HEK293T (cell line): ENCODE measurements around the gene LUZP2.

Experiments used
- CTCF ChIA-PET: fragments of 350-600 bp; formaldehyde crosslinking; extraction: SDS; loops from one replicate; lab custom pipeline; 2021; ENCODE audit warnings: antibody characterized with exemption, inconsistent platforms; lab: Yijun Ruan, JAX
- POLR2A ChIA-PET: fragments of 350-600 bp; formaldehyde crosslinking; extraction: SDS; loops from one replicate; lab custom pipeline; 2020; ENCODE audit warnings: antibody characterized with exemption, inconsistent platforms; lab: Yijun Ruan, JAX
- DNase-seq: peaks from one replicate; pipeline ENCODE4 v3.0.0; 2012; ENCODE audit warnings: mixed read lengths; ENCODE audit errors: extremely low spot score
- ARNT ChIP-seq: fragments of 450-650 bp; IDR thresholded peaks from 2 replicates; pipeline ENCODE4 v1.6.1; 2017; ENCODE audit warnings: mild to moderate bottlenecking
- BHLHE40 ChIP-seq: fragments of 450-650 bp; IDR thresholded peaks from 2 replicates; pipeline ENCODE4 v1.6.1; 2016; ENCODE audit warnings: mild to moderate bottlenecking, moderate library complexity, borderline replicate concordance
- CTBP1 ChIP-seq: fragments of 450-650 bp; IDR thresholded peaks from 2 replicates; pipeline ENCODE4 v1.6.1; 2016; ENCODE audit warnings: borderline replicate concordance
- ELF4 ChIP-seq: fragments of 450-650 bp; IDR thresholded peaks from 2 replicates; pipeline ENCODE4 v1.6.1; 2017; ENCODE audit warnings: antibody characterized with exemption
- FOXA1 ChIP-seq: fragments of 450-650 bp; IDR thresholded peaks from 2 replicates; pipeline ENCODE4 v1.6.1; 2016; ENCODE audit warnings: mild to moderate bottlenecking
- FOXK2 ChIP-seq: fragments of 450-650 bp; IDR thresholded peaks from 2 replicates; pipeline ENCODE4 v1.6.1; 2016; ENCODE audit warnings: mild to moderate bottlenecking
- FOXM1 ChIP-seq: fragments of 450-650 bp; IDR thresholded peaks from 2 replicates; pipeline ENCODE4 v1.6.1; 2017; ENCODE audit warnings: mild to moderate bottlenecking, borderline replicate concordance
- HDGF ChIP-seq: fragments of 450-650 bp; IDR thresholded peaks from 2 replicates; pipeline ENCODE4 v1.6.1; 2017; ENCODE audit warnings: antibody characterized with exemption, borderline replicate concordance
- L3MBTL2 ChIP-seq: fragments of 450-650 bp; conservative IDR thresholded peaks from 2 replicates; pipeline ENCODE4 v1.6.1; 2016; ENCODE audit warnings: mild to moderate bottlenecking
- LEF1 ChIP-seq: fragments of 450-650 bp; IDR thresholded peaks from 2 replicates; pipeline ENCODE4 v1.6.1; 2017; ENCODE audit warnings: mild to moderate bottlenecking, borderline replicate concordance
- NFRKB ChIP-seq: fragments of 450-650 bp; IDR thresholded peaks from 2 replicates; pipeline ENCODE4 v1.6.1; 2016; ENCODE audit warnings: mild to moderate bottlenecking, moderate library complexity
- PKNOX1 ChIP-seq: fragments of 450-650 bp; IDR thresholded peaks from 2 replicates; pipeline ENCODE4 v1.6.1; 2016
- SP1 ChIP-seq: fragments of 450-650 bp; IDR thresholded peaks from 2 replicates; pipeline ENCODE4 v1.6.1; 2017
- SUZ12 ChIP-seq: fragments of 450-650 bp; IDR thresholded peaks from 2 replicates; pipeline ENCODE4 v1.6.1; 2016; ENCODE audit warnings: mild to moderate bottlenecking
- TARDBP ChIP-seq: fragments of 450-650 bp; IDR thresholded peaks from 2 replicates; pipeline ENCODE4 v1.6.1; 2016
- ZNF384 ChIP-seq: fragments of 450-650 bp; IDR thresholded peaks from 2 replicates; pipeline ENCODE4 v1.6.1; 2016

LUZP2 gene

DNA sequence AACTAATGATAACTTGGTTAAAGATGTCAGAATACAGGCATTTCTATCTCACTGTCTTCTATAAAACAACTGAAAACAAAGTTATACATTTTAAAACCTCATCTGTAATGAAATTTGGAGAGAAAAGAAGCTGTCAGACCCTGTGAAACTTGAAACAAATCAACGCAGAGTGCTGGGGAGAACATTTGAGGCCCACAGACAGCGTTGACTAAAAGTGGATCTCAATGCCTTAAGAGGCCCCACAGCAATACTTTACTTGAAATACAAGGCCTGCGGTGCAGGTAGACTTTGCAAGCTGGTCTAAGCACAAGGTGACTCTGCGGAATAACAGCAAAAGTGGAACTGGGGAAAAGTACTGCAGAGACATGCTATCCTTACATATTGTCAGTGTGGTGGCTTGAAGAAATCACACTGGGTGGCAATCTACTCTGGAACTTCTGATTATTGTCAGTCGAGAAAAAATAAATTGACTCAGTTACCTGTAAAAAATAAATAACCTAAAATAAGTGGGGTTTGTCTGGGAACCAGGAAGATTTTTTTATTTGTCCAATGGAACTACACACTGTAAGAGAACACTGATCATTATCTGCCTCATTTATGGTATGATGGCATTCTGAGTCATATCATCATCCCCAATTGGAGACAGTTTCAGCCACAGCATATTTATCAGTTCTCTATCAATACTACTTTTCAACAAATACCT is 138.9 kb downstream of the LUZP2 start:
- POLR2A ChIA-PET, result no interaction called here
- no peak for TF ChIP-seq FOXM1
- TF ChIP-seq ELF4, result no peak
- TF ChIP-seq FOXK2, result no peak
- no peak for TF ChIP-seq L3MBTL2
- no peak for TF ChIP-seq SP1
- TF ChIP-seq CTBP1, result no peak
- TF ChIP-seq FOXA1, result no peak
- TF ChIP-seq HDGF, result no peak
- no peak for TF ChIP-seq ARNT
- no peak for TF ChIP-seq ZNF384
- no peak for TF ChIP-seq LEF1
- TF ChIP-seq TARDBP, result no peak
- TF ChIP-seq PKNOX1, result no peak
- TF ChIP-seq BHLHE40, result no peak
- no peak for TF ChIP-seq NFRKB
- TF ChIP-seq SUZ12, result no peak
- no peak for DNase-seq
- CTCF ChIA-PET, result no interaction called here

DNA sequence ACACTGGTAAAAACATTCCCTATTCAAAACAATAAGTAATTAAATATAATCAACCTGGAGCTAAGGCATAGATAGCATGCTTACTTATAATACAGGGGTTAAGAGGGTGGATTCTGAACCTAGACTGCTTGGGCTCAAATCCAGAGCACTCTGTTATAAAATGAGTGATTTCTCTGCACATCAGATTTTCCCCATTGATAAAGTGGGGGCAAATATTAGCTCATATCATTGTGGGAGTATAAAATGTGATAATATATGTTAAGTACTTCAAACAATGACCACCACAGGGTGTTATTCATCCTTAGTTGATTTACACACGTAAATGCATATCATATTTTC is 139.4 kb downstream of the LUZP2 start:
- POLR2A ChIA-PET, result no interaction called here
- DNase-seq, result no peak
- CTCF ChIA-PET, result no interaction called here
- no peak for TF ChIP-seq SUZ12
- TF ChIP-seq FOXA1, result no peak
- TF ChIP-seq ARNT, result no peak
- TF ChIP-seq BHLHE40, result no peak
- TF ChIP-seq LEF1, result no peak
- TF ChIP-seq NFRKB, result no peak
- TF ChIP-seq ZNF384, result no peak
- no peak for TF ChIP-seq SP1
- no peak for TF ChIP-seq CTBP1
- no peak for TF ChIP-seq FOXM1
- no peak for TF ChIP-seq FOXK2
- TF ChIP-seq PKNOX1, result no peak
- TF ChIP-seq ELF4, result no peak
- no peak for TF ChIP-seq HDGF
- no peak for TF ChIP-seq L3MBTL2
- TF ChIP-seq TARDBP, result no peak

DNA sequence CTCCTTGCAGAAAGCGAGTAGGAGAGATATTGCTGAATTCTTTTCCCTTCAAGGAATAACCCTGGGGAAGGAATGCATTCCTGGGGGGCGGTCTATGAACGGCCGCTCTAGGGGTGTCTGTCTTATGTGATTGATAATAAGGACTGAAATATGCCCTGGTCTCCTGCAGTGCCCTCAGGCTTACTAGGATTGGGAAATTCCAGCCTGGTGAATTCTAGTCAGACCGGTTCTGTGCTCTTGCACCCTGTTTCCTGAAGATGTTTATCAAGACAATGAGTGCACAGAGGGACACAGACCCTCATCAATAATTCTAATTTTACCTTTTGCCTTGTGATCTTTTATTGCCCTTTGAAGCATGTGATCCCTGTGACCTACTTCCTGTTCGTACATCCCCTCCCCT is 140.7 kb downstream of the LUZP2 start:
- ChIA-PET CTCF (no interaction called here), POLR2A (no interaction called here)
- TF ChIP-seq TARDBP (no peak), CTBP1 (no peak), LEF1 (no peak), BHLHE40 (no peak), NFRKB (no peak), ZNF384 (no peak), ELF4 (no peak), SP1 (no peak), ARNT (no peak), HDGF (no peak), FOXK2 (no peak), SUZ12 (no peak), FOXA1 (no peak), L3MBTL2 (no peak), PKNOX1 (no peak)
- no peak for DNase-seq

DNA sequence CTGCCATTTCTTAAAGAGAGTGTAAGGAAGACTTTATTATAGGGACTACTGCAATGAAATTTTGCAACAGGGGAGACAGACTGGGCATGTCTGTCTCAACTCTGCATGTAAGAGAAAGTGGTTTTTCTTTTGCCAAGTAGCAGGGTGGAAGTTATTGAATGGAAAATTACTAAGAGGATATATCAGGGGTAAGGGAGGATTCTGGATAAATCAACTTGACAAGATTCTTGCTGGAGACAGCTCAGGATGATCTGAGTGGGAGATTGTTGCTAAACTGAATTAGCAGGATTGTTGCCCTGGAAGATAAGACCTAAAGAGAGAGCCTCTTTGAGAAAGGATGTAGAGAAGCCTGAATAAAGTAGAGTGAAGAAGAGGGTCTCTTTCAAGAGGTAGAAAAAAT is 145.8 kb downstream of the LUZP2 start:
- TF ChIP-seq FOXK2 (no peak), FOXA1 (no peak), TARDBP (no peak), ARNT (no peak), CTBP1 (no peak), NFRKB (no peak), BHLHE40 (no peak), FOXM1 (no peak), ELF4 (no peak), ZNF384 (no peak), SUZ12 (no peak), PKNOX1 (no peak), L3MBTL2 (no peak), HDGF (no peak), SP1 (no peak), LEF1 (no peak)
- DNase-seq, result no peak
- ChIA-PET CTCF (no interaction called here), POLR2A (no interaction called here)

GRCh38 chr11:24645563-24645962 is 148.7 kb downstream of the LUZP2 start:
- TF ChIP-seq PKNOX1 (no peak), FOXA1 (no peak), HDGF (no peak), ZNF384 (no peak), CTBP1 (no peak), ARNT (no peak), SP1 (no peak), BHLHE40 (no peak), LEF1 (no peak), SUZ12 (no peak), TARDBP (no peak), FOXK2 (no peak), ELF4 (no peak), FOXM1 (no peak), NFRKB (no peak), L3MBTL2 (no peak)
- DNase-seq, result no peak
- ChIA-PET POLR2A (no interaction called here), CTCF (no interaction called here)
